NCI-H2171 (cell line): Measurements from ENCODE around the gene CEP83.
"Not testable (repeated sequence)": the region's sequence is repeated elsewhere in the genome, so short reads cannot be mapped to it uniquely, and the experiment has no call there.

Experiments
- DNase-seq: peaks from one replicate; lab custom pipeline; 2025; lab: John Stamatoyannopoulos, UW

CEP83 gene

GRCh38 chr12:94430304-94430703 lies 29.4 kb downstream of the CEP83 start:
- no peak for DNase-seq

GRCh38 chr12:94429633-94430032 lies 30.0 kb downstream of the CEP83 start:
- no peak for DNase-seq

GRCh38 chr12:94429191-94429590 lies 30.5 kb downstream of the CEP83 start:
- DNase-seq, result no peak

GRCh38 chr12:94427501-94428381 lies 31.9 kb downstream of the CEP83 start:
- DNase-seq, result peak; percentile 39

GRCh38 chr12:94426049-94426448 lies 33.6 kb downstream of the CEP83 start:
- DNase-seq, result no peak

- not testable (repeated sequence) for DNase-seq
Measured at GRCh38 chr12:94424830-94425229, 34.8 kb downstream of the CEP83 start.

- no peak for DNase-seq
Measured at GRCh38 chr12:94421868-94422740, 37.6 kb downstream of the CEP83 start.

- no peak for DNase-seq
Measured at GRCh38 chr12:94418517-94418916, 41.1 kb downstream of the CEP83 start.

- no peak for DNase-seq
Measured at GRCh38 chr12:94416613-94417012, 43.1 kb downstream of the CEP83 start.

- no peak for DNase-seq
Measured at GRCh38 chr12:94415066-94415465, 44.6 kb downstream of the CEP83 start.

- no peak for DNase-seq
Measured at GRCh38 chr12:94405413-94406116, 54.1 kb downstream of the CEP83 start.

- no peak for DNase-seq
Measured at GRCh38 chr12:94404854-94405253, 54.8 kb downstream of the CEP83 start.

GRCh38 chr12:94401326-94401725 lies 58.3 kb downstream of the CEP83 start:
- DNase-seq, result no peak

GRCh38 chr12:94398685-94399084 lies 61.0 kb downstream of the CEP83 start:
- not testable (repeated sequence) for DNase-seq

GRCh38 chr12:94397401-94397800 lies 62.3 kb downstream of the CEP83 start:
- no peak for DNase-seq

GRCh38 chr12:94396014-94396413 lies 63.7 kb downstream of the CEP83 start:
- not testable (repeated sequence) for DNase-seq

- no peak for DNase-seq
Measured at GRCh38 chr12:94390130-94390485, 69.6 kb downstream of the CEP83 start.

- not testable (repeated sequence) for DNase-seq
Measured at GRCh38 chr12:94389482-94390129, 70.1 kb downstream of the CEP83 start.

GRCh38 chr12:94386422-94386821 lies 73.2 kb downstream of the CEP83 start:
- DNase-seq, result no peak

GRCh38 chr12:94384030-94384429 lies 75.6 kb downstream of the CEP83 start:
- no peak for DNase-seq

- DNase-seq, result no peak
Measured at GRCh38 chr12:94380507-94380906, 79.2 kb downstream of the CEP83 start.
